HCT116 (cell line): Measurements from ENCODE around the gene TMEM178B. TPM values are rescaled to one million over a fixed set of nuclear protein-coding genes. Genes with fewer than 3 reads are reported as not detected.

Experiments
- ATAC-seq: fragments of 200-7000 bp; cut with Tn5 transposase; 2 replicates; pipeline ENCODE4 v1.9.1; 2020; ENCODE audit warnings: mild to moderate bottlenecking, moderate library complexity
- BruUV-seq: library from RNA; stranded (reverse); fragments of 400-500 nt; replicated peaks from 2 replicates; lab custom pipeline; 2021; lab: Mats Ljungman, UMichigan
- CTCF ChIA-PET: fragments of 300-600 bp; sonication (Branson Sonifier 250); formaldehyde crosslinking; loops from one replicate; lab custom pipeline; 2021; ENCODE audit warnings: antibody characterized with exemption; lab: Charles Lee
- POLR2A ChIA-PET: fragments of 300-600, 350-600 bp; sonication (Branson Sonifier 250); formaldehyde crosslinking; loops from one replicate; lab custom pipeline; 2021; ENCODE audit warnings: antibody characterized with exemption; lab: Charles Lee
- RAD21 ChIA-PET, 2 experiments: fragments of 300-600 bp; sonication (Branson Sonifier 250); formaldehyde crosslinking; loops; one replicate each; lab custom pipeline; 2023; ENCODE audit warnings: low total read pairs in 2 of 2; ENCODE audit not compliant: uncharacterized antibody in 2 of 2, unreplicated experiment in 2 of 2, low non-redundant PET in 1 of 2; lab: Charles Lee
- DNase-seq: peaks from one replicate; pipeline ENCODE4 v3.0.0-alpha.2; 2010; ENCODE audit warnings: low read depth, low spot score
- H2AFZ ChIP-seq: fragments of 200-600 bp; shearing (Covaris generic), sonication (generic); 2 replicates; pipeline ENCODE4 v1.6.1; 2017; ENCODE audit warnings: low read depth, mixed run types, mixed read lengths, antibody characterized with exemption, low read length; ENCODE audit not compliant: poor library complexity, severe bottlenecking
- H3K27ac ChIP-seq: 2 replicates; pipeline ENCODE4 v1.5.1; 2012; ENCODE audit warnings: low read depth, low read length
- H3K27me3 ChIP-seq: fragments of 200-600 bp; sonication (generic); 2 replicates; pipeline ENCODE4 v1.6.1; 2016; ENCODE audit warnings: mixed run types, low read length, mixed read lengths; ENCODE audit not compliant: insufficient read depth
- H3K36me3 ChIP-seq, 2 experiments: fragments of 200-500 bp in 1 of 2; fragments of 200-600 bp in 1 of 2; sonication (Bioruptor generic) in 1 of 2; sonication (generic) in 1 of 2; 2 replicates each; pipeline versions ENCODE4 v1.5.1 to v1.6.1; 2014 to 2016; ENCODE audit warnings: low read length in 2 of 2, inconsistent platforms in 1 of 2, mixed read lengths in 1 of 2, mixed run types in 1 of 2; ENCODE audit not compliant: insufficient read depth in 2 of 2, control insufficient read depth in 1 of 2
- H3K4me1 ChIP-seq, 2 experiments: fragments of 200-600 bp in 1 of 2; sonication (generic) in 1 of 2; 2 replicates each; pipeline versions ENCODE4 v1.5.1 to v1.6.1; 2012 to 2017; ENCODE audit warnings: low read length in 2 of 2, inconsistent platforms in 1 of 2, mild to moderate bottlenecking in 1 of 2, mixed read lengths in 1 of 2, mixed run types in 1 of 2, moderate library complexity in 1 of 2; ENCODE audit not compliant: insufficient read depth in 2 of 2, control insufficient read depth in 1 of 2
- H3K4me2 ChIP-seq: fragments of 200-600 bp; sonication (generic); 2 replicates; pipeline ENCODE4 v1.6.1; 2017; ENCODE audit warnings: mixed run types, low read length, mixed read lengths
- H3K4me3 ChIP-seq, 2 experiments: fragments of 200-600 bp in 1 of 2; sonication (generic) in 1 of 2; replicated peaks in 1 of 2; 2 replicates each; pipeline ENCODE4 v1.5.1; 2011 to 2016; ENCODE audit warnings: low read length in 2 of 2, control low read depth in 1 of 2, low read depth in 1 of 2, mild to moderate bottlenecking in 1 of 2, mixed read lengths in 1 of 2, mixed run types in 1 of 2
- H3K79me2 ChIP-seq: fragments of 200-600 bp; sonication (generic); 2 replicates; pipeline ENCODE4 v1.6.1; 2017; ENCODE audit warnings: mild to moderate bottlenecking, mixed run types, low read length, moderate library complexity, mixed read lengths; ENCODE audit not compliant: insufficient read depth
- H3K9ac ChIP-seq: fragments of 200-600 bp; sonication (generic); 2 replicates; pipeline ENCODE4 v1.6.1; 2016; ENCODE audit warnings: low read length, mixed read lengths
- H3K9me2 ChIP-seq: fragments of 200-600 bp; sonication (generic), shearing (Covaris generic); 2 replicates; pipeline ENCODE4 v1.6.1; 2017; ENCODE audit warnings: mixed run types, mild to moderate bottlenecking, moderate library complexity; ENCODE audit not compliant: insufficient read depth
- H3K9me3 ChIP-seq, 2 experiments: fragments of 200-500 bp in 1 of 2; fragments of 200-600 bp in 1 of 2; sonication (Bioruptor generic) in 1 of 2; sonication (generic) in 1 of 2; 2 replicates each; pipeline ENCODE4 v1.6.1; 2014 to 2017; ENCODE audit warnings: low read length in 2 of 2, mixed read lengths in 2 of 2, inconsistent platforms in 1 of 2, low read depth in 1 of 2, mild to moderate bottlenecking in 1 of 2, mixed run types in 1 of 2, moderate library complexity in 1 of 2; ENCODE audit not compliant: control insufficient read depth in 1 of 2, insufficient read depth in 1 of 2
- H4K20me1 ChIP-seq: fragments of 200-600 bp; sonication (generic), shearing (Covaris generic); 2 replicates; pipeline ENCODE4 v1.6.1; 2017; ENCODE audit warnings: mixed run types, mild to moderate bottlenecking, moderate library complexity; ENCODE audit not compliant: insufficient read depth
- CBX3 ChIP-seq: IDR thresholded peaks from 2 replicates; pipeline ENCODE4 v1.6.1; 2012; ENCODE audit warnings: low read depth
- EGR1 ChIP-seq: IDR thresholded peaks from 2 replicates; pipeline ENCODE4 v1.6.1; 2012; ENCODE audit warnings: low read depth
- EZH2phosphoT487 ChIP-seq: fragments of 200-600 bp; IDR thresholded peaks from 2 replicates; pipeline ENCODE4 v1.6.1; 2018; ENCODE audit warnings: antibody characterized with exemption, borderline replicate concordance
- FOSL1 ChIP-seq: IDR thresholded peaks from 2 replicates; pipeline ENCODE4 v1.6.1; 2012; ENCODE audit warnings: low read depth
- SIN3A ChIP-seq: IDR thresholded peaks from 2 replicates; pipeline ENCODE4 v1.6.1; 2012; ENCODE audit warnings: low read depth
- SP1 ChIP-seq: IDR thresholded peaks from 2 replicates; pipeline ENCODE4 v1.6.1; 2012; ENCODE audit warnings: low read depth
- SRF ChIP-seq: IDR thresholded peaks from 2 replicates; pipeline ENCODE4 v1.6.1; 2012; ENCODE audit warnings: low read depth
- TCF7L2 ChIP-seq: IDR thresholded peaks from 2 replicates; pipeline ENCODE4 v1.7.0; 2011; ENCODE audit warnings: borderline replicate concordance, inconsistent platforms; ENCODE audit not compliant: insufficient read depth, insufficient read length; ENCODE audit errors: extremely low read depth
- ZNF274 ChIP-seq: fragments of 200-500 bp; sonication (Bioruptor generic); IDR thresholded peaks from 2 replicates; pipeline ENCODE4 v1.6.1; 2014; ENCODE audit warnings: mild to moderate bottlenecking, low read depth, low read length, inconsistent platforms
- intact Hi-C: fragments of 100-400 bp; cut with micrococcal nuclease; formaldehyde crosslinking; loops from 2 replicates; pipeline ENCODE4 v1.10.0; 2022
- total RNA-seq: library from RNA; stranded (reverse); gene quantifications from one replicate; pipeline ENCODE4 v1.2.1, GENCODE V29; 2021; ENCODE audit not compliant: unreplicated experiment
- TF ChIP-seq, protein P1 (sequence below): IDR thresholded peaks from 2 replicates; pipeline ENCODE4 v1.6.1; 2011; ENCODE audit warnings: mild to moderate bottlenecking, low read length, moderate library complexity; ENCODE audit not compliant: insufficient replicate concordance; ENCODE audit errors: extremely low read depth
- TF ChIP-seq, protein P2 (sequence below): IDR thresholded peaks from 2 replicates; pipeline ENCODE4 v1.6.1; 2012
- TF ChIP-seq, protein P3 (sequence below): IDR thresholded peaks from 2 replicates; pipeline ENCODE4 v1.6.1; 2012; ENCODE audit warnings: low read depth

TMEM178B gene
- total RNA-seq, 1 experiment from 2014 or later: 0.02 TPM

DNA sequence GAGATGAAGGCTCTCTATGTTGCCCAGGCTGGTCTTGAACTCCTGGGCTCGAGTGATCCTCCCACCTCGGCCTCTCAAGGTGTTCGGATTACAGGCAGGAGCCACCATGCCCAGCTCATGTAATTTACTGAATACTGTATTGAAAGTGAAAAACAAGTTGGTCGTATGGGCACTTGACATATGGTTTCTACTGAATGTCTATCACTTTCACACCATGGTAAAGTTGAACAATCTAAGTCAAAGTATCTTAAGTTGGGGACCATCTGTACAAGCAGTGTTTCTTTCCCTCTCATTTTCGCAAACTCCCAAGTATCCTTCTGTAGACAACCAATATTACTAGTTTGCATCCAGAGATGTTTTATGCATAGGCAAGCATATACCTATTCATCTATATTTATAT, 116.6 kb downstream of the TMEM178B start:
- Histone ChIP-seq H3K36me3 (no peaks in the 10 kb centered on the region), H3K9me3 (no peaks in the 10 kb centered on the region), H3K4me3 (no peak overlapping the region), H3K4me1 (no peaks in the 10 kb centered on the region), H3K4me2 (no peak overlapping the region), H3K27me3 (no peaks in the 10 kb centered on the region), H3K79me2 (no peaks in the 10 kb centered on the region), H4K20me1 (0 out of 2 replicates have a peak, but pooled peaks cover 3% of the 10 kb centered on the region), H2AFZ (no peak overlapping the region), H3K9me2 (no peaks in the 10 kb centered on the region), H3K9ac (no peak overlapping the region), H3K27ac (no peak overlapping the region)
- DNase-seq (no peak), ATAC-seq (no peak)
- ChIA-PET POLR2A (no interaction called here), RAD21 (no interaction called here), CTCF (no interaction called here)
- intact Hi-C loops: no loop called here
- no peak for TF ChIP-seq ZNF274
- TF ChIP-seq TCF7L2: no peak
- TF ChIP-seq FOSL1: no peak
- TF ChIP-seq CBX3: no peak
- no peak for TF ChIP-seq EGR1
- TF ChIP-seq, protein P1, sequence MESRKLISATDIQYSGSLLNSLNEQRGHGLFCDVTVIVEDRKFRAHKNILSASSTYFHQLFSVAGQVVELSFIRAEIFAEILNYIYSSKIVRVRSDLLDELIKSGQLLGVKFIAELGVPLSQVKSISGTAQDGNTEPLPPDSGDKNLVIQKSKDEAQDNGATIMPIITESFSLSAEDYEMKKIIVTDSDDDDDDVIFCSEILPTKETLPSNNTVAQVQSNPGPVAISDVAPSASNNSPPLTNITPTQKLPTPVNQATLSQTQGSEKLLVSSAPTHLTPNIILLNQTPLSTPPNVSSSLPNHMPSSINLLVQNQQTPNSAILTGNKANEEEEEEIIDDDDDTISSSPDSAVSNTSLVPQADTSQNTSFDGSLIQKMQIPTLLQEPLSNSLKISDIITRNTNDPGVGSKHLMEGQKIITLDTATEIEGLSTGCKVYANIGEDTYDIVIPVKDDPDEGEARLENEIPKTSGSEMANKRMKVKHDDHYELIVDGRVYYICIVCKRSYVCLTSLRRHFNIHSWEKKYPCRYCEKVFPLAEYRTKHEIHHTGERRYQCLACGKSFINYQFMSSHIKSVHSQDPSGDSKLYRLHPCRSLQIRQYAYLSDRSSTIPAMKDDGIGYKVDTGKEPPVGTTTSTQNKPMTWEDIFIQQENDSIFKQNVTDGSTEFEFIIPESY: no peak
- TF ChIP-seq SP1: no peak
- TF ChIP-seq SRF: no peak
- no peak for TF ChIP-seq SIN3A
- TF ChIP-seq, protein P2, sequence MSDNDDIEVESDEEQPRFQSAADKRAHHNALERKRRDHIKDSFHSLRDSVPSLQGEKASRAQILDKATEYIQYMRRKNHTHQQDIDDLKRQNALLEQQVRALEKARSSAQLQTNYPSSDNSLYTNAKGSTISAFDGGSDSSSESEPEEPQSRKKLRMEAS: no peak
- TF ChIP-seq, protein P3, sequence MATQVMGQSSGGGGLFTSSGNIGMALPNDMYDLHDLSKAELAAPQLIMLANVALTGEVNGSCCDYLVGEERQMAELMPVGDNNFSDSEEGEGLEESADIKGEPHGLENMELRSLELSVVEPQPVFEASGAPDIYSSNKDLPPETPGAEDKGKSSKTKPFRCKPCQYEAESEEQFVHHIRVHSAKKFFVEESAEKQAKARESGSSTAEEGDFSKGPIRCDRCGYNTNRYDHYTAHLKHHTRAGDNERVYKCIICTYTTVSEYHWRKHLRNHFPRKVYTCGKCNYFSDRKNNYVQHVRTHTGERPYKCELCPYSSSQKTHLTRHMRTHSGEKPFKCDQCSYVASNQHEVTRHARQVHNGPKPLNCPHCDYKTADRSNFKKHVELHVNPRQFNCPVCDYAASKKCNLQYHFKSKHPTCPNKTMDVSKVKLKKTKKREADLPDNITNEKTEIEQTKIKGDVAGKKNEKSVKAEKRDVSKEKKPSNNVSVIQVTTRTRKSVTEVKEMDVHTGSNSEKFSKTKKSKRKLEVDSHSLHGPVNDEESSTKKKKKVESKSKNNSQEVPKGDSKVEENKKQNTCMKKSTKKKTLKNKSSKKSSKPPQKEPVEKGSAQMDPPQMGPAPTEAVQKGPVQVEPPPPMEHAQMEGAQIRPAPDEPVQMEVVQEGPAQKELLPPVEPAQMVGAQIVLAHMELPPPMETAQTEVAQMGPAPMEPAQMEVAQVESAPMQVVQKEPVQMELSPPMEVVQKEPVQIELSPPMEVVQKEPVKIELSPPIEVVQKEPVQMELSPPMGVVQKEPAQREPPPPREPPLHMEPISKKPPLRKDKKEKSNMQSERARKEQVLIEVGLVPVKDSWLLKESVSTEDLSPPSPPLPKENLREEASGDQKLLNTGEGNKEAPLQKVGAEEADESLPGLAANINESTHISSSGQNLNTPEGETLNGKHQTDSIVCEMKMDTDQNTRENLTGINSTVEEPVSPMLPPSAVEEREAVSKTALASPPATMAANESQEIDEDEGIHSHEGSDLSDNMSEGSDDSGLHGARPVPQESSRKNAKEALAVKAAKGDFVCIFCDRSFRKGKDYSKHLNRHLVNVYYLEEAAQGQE: no peak
- TF ChIP-seq EZH2phosphoT487: no peak
- BruUV-seq: no TSS peak
